Measurements from ENCODE around the gene DPF3.

GRCh38 chr14:72920008-72920407 is 26.1 kb upstream of the DPF3 start:
- TF ChIP-seq POLR2A (IDR thresholded peaks at IDR 0.05) (no peak), CTCF (IDR thresholded peaks at IDR 0.05) (no peak)

Data from right lobe of liver (tissue), 4 donors.